HEK293T (cell line): Measurements from ENCODE around the gene TMEM263.

Experiments used
- FOXK2 ChIP-seq: fragments of 450-650 bp; IDR thresholded peaks from 2 replicates; pipeline ENCODE4 v1.6.1; 2016; ENCODE audit warnings: mild to moderate bottlenecking
- FOXM1 ChIP-seq: fragments of 450-650 bp; IDR thresholded peaks from 2 replicates; pipeline ENCODE4 v1.6.1; 2017; ENCODE audit warnings: mild to moderate bottlenecking, borderline replicate concordance
- HDGF ChIP-seq: fragments of 450-650 bp; IDR thresholded peaks from 2 replicates; pipeline ENCODE4 v1.6.1; 2017; ENCODE audit warnings: antibody characterized with exemption, borderline replicate concordance
- PKNOX1 ChIP-seq: fragments of 450-650 bp; IDR thresholded peaks from 2 replicates; pipeline ENCODE4 v1.6.1; 2016
- TARDBP ChIP-seq: fragments of 450-650 bp; IDR thresholded peaks from 2 replicates; pipeline ENCODE4 v1.6.1; 2016

- TF ChIP-seq FOXM1 (no peak), TARDBP (no peak), PKNOX1 (no peak), FOXK2 (no peak), HDGF (no peak)
These were observed 12.9 kb upstream of the TMEM263 start for GRCh38 chr12:106942775-106943174.
